SJCRH30 (cell line): ENCODE results near the gene C11orf21. TPM values are rescaled to one million over a fixed set of nuclear protein-coding genes. Genes with fewer than 3 reads are reported as not detected.

ENCODE experiments used
- DNase-seq, 2 experiments: peaks; one replicate each; pipeline ENCODE4 v3.0.0-alpha.2; 2015 to 2020
- H3K27ac ChIP-seq: fragments of 250-450 bp; sonication (Bioruptor Pico); 2 replicates; pipeline ENCODE4 v1.5.1; 2020; ENCODE audit warnings: mild to moderate bottlenecking, moderate library complexity
- H3K27me3 ChIP-seq: fragments of 250-450 bp; sonication (Bioruptor Pico); 2 replicates; pipeline ENCODE4 v1.5.1; 2020; ENCODE audit warnings: mild to moderate bottlenecking, moderate library complexity
- H3K36me3 ChIP-seq: fragments of 250-450 bp; sonication (Bioruptor Pico); 2 replicates; pipeline ENCODE4 v1.5.1; 2020; ENCODE audit warnings: mild to moderate bottlenecking, moderate library complexity
- H3K4me1 ChIP-seq: fragments of 250-450 bp; sonication (Bioruptor Pico); 2 replicates; pipeline ENCODE4 v1.5.1; 2020; ENCODE audit warnings: mild to moderate bottlenecking, moderate library complexity
- H3K4me3 ChIP-seq: fragments of 250-450 bp; sonication (Bioruptor Pico); 2 replicates; pipeline ENCODE4 v1.5.1; 2020; ENCODE audit warnings: mild to moderate bottlenecking, moderate library complexity
- H3K9me3 ChIP-seq: fragments of 250-450 bp; sonication (Bioruptor Pico); replicated peaks from 2 replicates; pipeline ENCODE4 v1.5.1; 2020; ENCODE audit warnings: mild to moderate bottlenecking, moderate library complexity
- total RNA-seq: library from RNA; depleted of rRNA; stranded (reverse); fragments of >200 nt; shearing (Covaris generic); gene quantifications from 2 replicates; pipeline ENCODE4 v1.2.3, GENCODE V29; 2014; rRNA removed

C11orf21 gene
- total RNA-seq, 1 experiment from 2014 or later, result not detected

DNA sequence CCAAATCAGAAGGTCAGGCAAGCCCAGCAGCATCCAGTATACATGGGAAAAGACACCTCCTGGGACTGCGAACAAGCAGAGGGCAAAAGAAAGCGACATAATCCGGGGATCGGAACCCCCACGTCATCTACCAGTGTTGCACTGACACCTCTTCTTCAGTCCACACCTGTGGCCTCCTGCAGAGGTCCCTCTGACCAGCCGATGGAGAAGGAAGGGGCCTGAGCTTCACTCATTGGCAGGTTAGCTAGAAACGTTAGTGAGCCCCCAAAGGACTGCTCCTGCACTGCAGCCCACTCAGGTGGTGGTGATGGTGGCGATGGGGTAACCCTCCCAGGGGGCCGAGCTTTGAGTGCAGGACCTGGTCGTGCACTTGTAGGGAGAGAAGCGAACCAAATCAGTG is 53.5 kb downstream of the C11orf21 start:
- Histone ChIP-seq H3K4me3 (no peak overlapping the region), H3K27ac (no peak overlapping the region), H3K36me3 (no peaks in the 10 kb centered on the region), H3K27me3 (no peaks in the 10 kb centered on the region), H3K4me1 (no peaks in the 10 kb centered on the region), H3K9me3 (no peaks in the 10 kb centered on the region)
- DNase-seq, result no peak

DNA sequence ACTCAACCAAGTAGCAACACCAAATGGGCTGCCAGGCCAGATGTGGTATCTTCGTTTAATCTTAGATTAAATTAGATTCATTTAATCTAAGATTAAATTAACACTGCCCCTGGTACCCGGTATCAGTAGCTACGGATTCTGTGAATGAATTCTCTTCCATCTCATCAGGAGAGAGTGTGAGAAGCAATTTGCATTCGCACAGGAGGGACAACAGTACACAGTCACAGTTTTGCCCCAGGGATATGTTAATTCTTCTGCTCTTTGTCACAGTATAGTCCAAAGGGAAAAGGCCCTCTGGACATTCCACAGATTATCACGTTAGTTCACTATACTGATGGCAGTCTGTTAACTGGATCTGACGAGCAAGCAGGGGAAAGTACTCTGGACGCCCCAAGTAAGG is 54.2 kb downstream of the C11orf21 start:
- H3K9me3 ChIP-seq, result no peaks in the 10 kb centered on the region
- H3K27me3 ChIP-seq, result no peaks in the 10 kb centered on the region
- no peak for DNase-seq
- H3K4me3 ChIP-seq, result no peak overlapping the region
- no peaks in the 10 kb centered on the region for H3K4me1 ChIP-seq
- no peak overlapping the region for H3K27ac ChIP-seq
- H3K36me3 ChIP-seq, result no peaks in the 10 kb centered on the region

Other genes starting within 250 kb of the C11orf21 start
- 513 and 574 TPM in 2 replicates for gene IGF2, start 162.5 kb downstream of the C11orf21 start, total RNA-seq
- gene INS, start 140.7 kb downstream of the C11orf21 start, total RNA-seq, result not detected in 2 replicates
- not detected in 2 replicates for gene TH, start 130.1 kb downstream of the C11orf21 start, total RNA-seq
- not detected in 2 replicates for gene ASCL2, start 31.3 kb downstream of the C11orf21 start, total RNA-seq
- 0.57 TPM in 1 of 2 replicates, not detected in the other for gene TSPAN32, start 95 bp upstream of the C11orf21 start, total RNA-seq
- gene CD81, start 75.4 kb upstream of the C11orf21 start, total RNA-seq, result 95.3 and 97.7 TPM in 2 replicates
- 26.7 and 31.1 TPM in 2 replicates for gene TSSC4, start 98.8 kb upstream of the C11orf21 start, total RNA-seq
- gene TRPM5, start 142.6 kb upstream of the C11orf21 start, total RNA-seq, result not detected in 2 replicates
- not detected in 2 replicates for gene KCNQ1, start 143.1 kb upstream of the C11orf21 start, total RNA-seq